GM18858 (cell line): ENCODE data around the gene CSTB.

ENCODE experiments used
- ATAC-seq: cut with Tn5 transposase; IDR thresholded peaks from one replicate; pipeline ENCODE4 v1.9.1; 2021; ENCODE audit not compliant: unreplicated experiment

Gene CSTB

GRCh38 chr21:43793243-43793642 is 17.1 kb upstream of the CSTB start:
- ATAC-seq: no peak

- no peak for ATAC-seq
Observed at GRCh38 chr21:43792406-43792805, 16.3 kb upstream of the CSTB start.

GRCh38 chr21:43790010-43790524 is 14.0 kb upstream of the CSTB start:
- no peak for ATAC-seq

- ATAC-seq: peak; percentile 77
Observed at GRCh38 chr21:43789276-43790009, 13.3 kb upstream of the CSTB start, which contains the start of gene RRP1. Gene RRP1, plus strand, starts transcription at chr21:43789577. Its CDS starts 53 bp downstream, at chr21:43789630.

GRCh38 chr21:43786807-43787440 is 10.8 kb upstream of the CSTB start:
- ATAC-seq: no peak

- ATAC-seq: no peak
Observed at GRCh38 chr21:43786300-43786806, 10.2 kb upstream of the CSTB start.

GRCh38 chr21:43785134-43785533 is 9.0 kb upstream of the CSTB start:
- no peak for ATAC-seq

- ATAC-seq: no peak
Observed at GRCh38 chr21:43783098-43783700, 7.1 kb upstream of the CSTB start.

GRCh38 chr21:43782431-43783097 is 6.5 kb upstream of the CSTB start:
- no peak for ATAC-seq

GRCh38 chr21:43781846-43782245 is 5.7 kb upstream of the CSTB start:
- no peak for ATAC-seq

GRCh38 chr21:43779660-43780059 is 3.6 kb upstream of the CSTB start:
- no peak for ATAC-seq

- ATAC-seq: no peak
Observed at GRCh38 chr21:43778469-43779335, 2.6 kb upstream of the CSTB start.

- ATAC-seq: no peak
Observed at GRCh38 chr21:43777953-43778352, 1.8 kb upstream of the CSTB start.

- ATAC-seq: no peak
Observed at GRCh38 chr21:43775190-43775589, 918 bp downstream of the CSTB start.

- no peak for ATAC-seq
Observed at GRCh38 chr21:43774163-43774562, 1.9 kb downstream of the CSTB start.

GRCh38 chr21:43772425-43772821 is 3.7 kb downstream of the CSTB start:
- no peak for ATAC-seq

GRCh38 chr21:43771698-43772424 is 4.2 kb downstream of the CSTB start:
- ATAC-seq: no peak

- ATAC-seq: no peak
Observed at GRCh38 chr21:43771199-43771675, 4.9 kb downstream of the CSTB start.

- ATAC-seq: no peak
Observed at GRCh38 chr21:43770066-43770655, 5.9 kb downstream of the CSTB start.
